ENCODE data around the gene SLX4IP.
A peak's percentile ranks its signal among the peaks of the same experiment; 100 is the strongest.
"Not testable (repeated sequence)": the region's sequence is repeated elsewhere in the genome, so short reads cannot be mapped to it uniquely, and the experiment has no call there.

SLX4IP gene

GRCh38 chr20:10434832-10435812, at the start of gene SLX4IP:
Gene SLX4IP, plus strand, starts transcription at chr20:10435305. Its CDS starts 22,900 bp downstream, at chr20:10458205.
- peak within 1 kb of the TSS; percentile 94 for H3K4me3 ChIP-seq (ENCODE audit: low read depth, low read length)
- H3K27me3 ChIP-seq (ENCODE audit: control insufficient read depth, insufficient read depth, low read length), result no peaks in the 10 kb centered on the region
- H3K9me3 ChIP-seq (ENCODE audit: control insufficient read depth, insufficient read depth, low read length), result no peaks in the 10 kb centered on the region
- no peaks in the 10 kb centered on the region for H3K36me3 ChIP-seq (ENCODE audit: control insufficient read depth, insufficient read depth, low read length)
- peak within 1 kb of the TSS; percentile 84 for H3K9ac ChIP-seq (ENCODE audit: low read depth, low read length)
- peaks cover 11% of the 10 kb centered on the region for H3K4me1 ChIP-seq (ENCODE audit: control insufficient read depth, insufficient read depth, low read length)

- H3K9ac ChIP-seq (ENCODE audit: low read depth, low read length), result no peak overlapping the region
- H3K4me3 ChIP-seq (ENCODE audit: low read depth, low read length), result no peak overlapping the region
- no peaks in the 10 kb centered on the region for H3K27me3 ChIP-seq (ENCODE audit: control insufficient read depth, insufficient read depth, low read length)
- H3K4me1 ChIP-seq (ENCODE audit: control insufficient read depth, insufficient read depth, low read length), result no peaks in the 10 kb centered on the region
- no peaks in the 10 kb centered on the region for H3K9me3 ChIP-seq (ENCODE audit: control insufficient read depth, insufficient read depth, low read length)
- H3K36me3 ChIP-seq (ENCODE audit: control insufficient read depth, insufficient read depth, low read length), result no peaks in the 10 kb centered on the region
These were observed 49.1 kb upstream of the SLX4IP start for GRCh38 chr20:10385850-10386544.

GRCh38 chr20:10387686-10388085, 47.4 kb upstream of the SLX4IP start:
- Histone ChIP-seq H3K27me3 (ENCODE audit: control insufficient read depth, insufficient read depth, low read length) (no peaks in the 10 kb centered on the region), H3K4me1 (ENCODE audit: control insufficient read depth, insufficient read depth, low read length) (no peaks in the 10 kb centered on the region), H3K36me3 (ENCODE audit: control insufficient read depth, insufficient read depth, low read length) (no peaks in the 10 kb centered on the region), H3K9ac (ENCODE audit: low read depth, low read length) (no peak overlapping the region), H3K4me3 (ENCODE audit: low read depth, low read length) (no peak overlapping the region), H3K9me3 (ENCODE audit: control insufficient read depth, insufficient read depth, low read length) (no peaks in the 10 kb centered on the region)

- Histone ChIP-seq H3K27me3 (ENCODE audit: control insufficient read depth, insufficient read depth, low read length) (no peaks in the 10 kb centered on the region), H3K4me3 (ENCODE audit: low read depth, low read length) (no peak overlapping the region), H3K9me3 (ENCODE audit: control insufficient read depth, insufficient read depth, low read length) (no peaks in the 10 kb centered on the region), H3K36me3 (ENCODE audit: control insufficient read depth, insufficient read depth, low read length) (no peaks in the 10 kb centered on the region), H3K4me1 (ENCODE audit: control insufficient read depth, insufficient read depth, low read length) (no peaks in the 10 kb centered on the region), H3K9ac (ENCODE audit: low read depth, low read length) (no peak overlapping the region)
These were observed 46.5 kb upstream of the SLX4IP start for GRCh38 chr20:10388597-10388996.

- H3K4me3 ChIP-seq (ENCODE audit: low read depth, low read length), result no peak overlapping the region
- no peak overlapping the region for H3K9ac ChIP-seq (ENCODE audit: low read depth, low read length)
- H3K27me3 ChIP-seq (ENCODE audit: control insufficient read depth, insufficient read depth, low read length), result no peaks in the 10 kb centered on the region
- H3K4me1 ChIP-seq (ENCODE audit: control insufficient read depth, insufficient read depth, low read length), result no peaks in the 10 kb centered on the region
- no peaks in the 10 kb centered on the region for H3K36me3 ChIP-seq (ENCODE audit: control insufficient read depth, insufficient read depth, low read length)
- H3K9me3 ChIP-seq (ENCODE audit: control insufficient read depth, insufficient read depth, low read length), result no peaks in the 10 kb centered on the region
These were observed 44.4 kb upstream of the SLX4IP start for GRCh38 chr20:10390709-10391108.

- not testable (repeated sequence) for H3K9ac ChIP-seq (ENCODE audit: low read depth, low read length)
These were observed 40.4 kb upstream of the SLX4IP start for GRCh38 chr20:10394752-10395151.

GRCh38 chr20:10398834-10399369, 36.2 kb upstream of the SLX4IP start:
- Histone ChIP-seq H3K9me3 (ENCODE audit: control insufficient read depth, insufficient read depth, low read length) (no peaks in the 10 kb centered on the region), H3K9ac (ENCODE audit: low read depth, low read length) (no peak overlapping the region), H3K36me3 (ENCODE audit: control insufficient read depth, insufficient read depth, low read length) (no peaks in the 10 kb centered on the region), H3K4me1 (ENCODE audit: control insufficient read depth, insufficient read depth, low read length) (no peaks in the 10 kb centered on the region), H3K4me3 (ENCODE audit: low read depth, low read length) (no peak overlapping the region), H3K27me3 (ENCODE audit: control insufficient read depth, insufficient read depth, low read length) (no peaks in the 10 kb centered on the region)

More at GRCh38 chr20:10394752-10395151, 40.4 kb upstream of the SLX4IP start:
- H3K27me3 ChIP-seq (ENCODE audit: control insufficient read depth, insufficient read depth, low read length); H3K36me3 ChIP-seq (ENCODE audit: control insufficient read depth, insufficient read depth, low read length); H3K4me3 ChIP-seq (ENCODE audit: low read depth, low read length); H3K4me1 ChIP-seq (ENCODE audit: control insufficient read depth, insufficient read depth, low read length); H3K9me3 ChIP-seq (ENCODE audit: control insufficient read depth, insufficient read depth, low read length): not testable (repeated sequence)

- no peak overlapping the region for H3K9ac ChIP-seq (ENCODE audit: low read depth, low read length)
- no peak overlapping the region for H3K4me3 ChIP-seq (ENCODE audit: low read depth, low read length)
- no peaks in the 10 kb centered on the region for H3K9me3 ChIP-seq (ENCODE audit: control insufficient read depth, insufficient read depth, low read length)
- no peaks in the 10 kb centered on the region for H3K4me1 ChIP-seq (ENCODE audit: control insufficient read depth, insufficient read depth, low read length)
- no peaks in the 10 kb centered on the region for H3K27me3 ChIP-seq (ENCODE audit: control insufficient read depth, insufficient read depth, low read length)
- peaks cover 4% of the 10 kb centered on the region for H3K36me3 ChIP-seq (ENCODE audit: control insufficient read depth, insufficient read depth, low read length)
These were observed 32.0 kb upstream of the SLX4IP start for GRCh38 chr20:10402938-10403608.

- Histone ChIP-seq H3K27me3 (ENCODE audit: control insufficient read depth, insufficient read depth, low read length) (no peaks in the 10 kb centered on the region), H3K9ac (ENCODE audit: low read depth, low read length) (no peak overlapping the region), H3K4me3 (ENCODE audit: low read depth, low read length) (no peak overlapping the region), H3K36me3 (ENCODE audit: control insufficient read depth, insufficient read depth, low read length) (peaks cover 4% of the 10 kb centered on the region), H3K9me3 (ENCODE audit: control insufficient read depth, insufficient read depth, low read length) (no peaks in the 10 kb centered on the region), H3K4me1 (ENCODE audit: control insufficient read depth, insufficient read depth, low read length) (no peaks in the 10 kb centered on the region)
These were observed 31.0 kb upstream of the SLX4IP start for GRCh38 chr20:10404023-10404628.

- Histone ChIP-seq H3K27me3 (ENCODE audit: control insufficient read depth, insufficient read depth, low read length) (no peaks in the 10 kb centered on the region), H3K9me3 (ENCODE audit: control insufficient read depth, insufficient read depth, low read length) (no peaks in the 10 kb centered on the region), H3K36me3 (ENCODE audit: control insufficient read depth, insufficient read depth, low read length) (peaks cover 4% of the 10 kb centered on the region), H3K9ac (ENCODE audit: low read depth, low read length) (no peak overlapping the region), H3K4me3 (ENCODE audit: low read depth, low read length) (no peak overlapping the region), H3K4me1 (ENCODE audit: control insufficient read depth, insufficient read depth, low read length) (no peaks in the 10 kb centered on the region)
These were observed 30.1 kb upstream of the SLX4IP start for GRCh38 chr20:10404959-10405530.
